HEK293T (cell line): ENCODE measurements around the gene IFITM1.

Source experiments
- ARNT ChIP-seq: fragments of 450-650 bp; IDR thresholded peaks from 2 replicates; pipeline ENCODE4 v1.6.1; 2017; ENCODE audit warnings: mild to moderate bottlenecking
- BHLHE40 ChIP-seq: fragments of 450-650 bp; IDR thresholded peaks from 2 replicates; pipeline ENCODE4 v1.6.1; 2016; ENCODE audit warnings: mild to moderate bottlenecking, moderate library complexity, borderline replicate concordance
- ELF4 ChIP-seq: fragments of 450-650 bp; IDR thresholded peaks from 2 replicates; pipeline ENCODE4 v1.6.1; 2017; ENCODE audit warnings: antibody characterized with exemption
- FOXA1 ChIP-seq: fragments of 450-650 bp; IDR thresholded peaks from 2 replicates; pipeline ENCODE4 v1.6.1; 2016; ENCODE audit warnings: mild to moderate bottlenecking
- FOXK2 ChIP-seq: fragments of 450-650 bp; IDR thresholded peaks from 2 replicates; pipeline ENCODE4 v1.6.1; 2016; ENCODE audit warnings: mild to moderate bottlenecking
- FOXM1 ChIP-seq: fragments of 450-650 bp; IDR thresholded peaks from 2 replicates; pipeline ENCODE4 v1.6.1; 2017; ENCODE audit warnings: mild to moderate bottlenecking, borderline replicate concordance
- HDGF ChIP-seq: fragments of 450-650 bp; IDR thresholded peaks from 2 replicates; pipeline ENCODE4 v1.6.1; 2017; ENCODE audit warnings: antibody characterized with exemption, borderline replicate concordance
- LEF1 ChIP-seq: fragments of 450-650 bp; IDR thresholded peaks from 2 replicates; pipeline ENCODE4 v1.6.1; 2017; ENCODE audit warnings: mild to moderate bottlenecking, borderline replicate concordance
- NFRKB ChIP-seq: fragments of 450-650 bp; IDR thresholded peaks from 2 replicates; pipeline ENCODE4 v1.6.1; 2016; ENCODE audit warnings: mild to moderate bottlenecking, moderate library complexity
- SP1 ChIP-seq: fragments of 450-650 bp; IDR thresholded peaks from 2 replicates; pipeline ENCODE4 v1.6.1; 2017
- SUZ12 ChIP-seq: fragments of 450-650 bp; IDR thresholded peaks from 2 replicates; pipeline ENCODE4 v1.6.1; 2016; ENCODE audit warnings: mild to moderate bottlenecking
- TARDBP ChIP-seq: fragments of 450-650 bp; IDR thresholded peaks from 2 replicates; pipeline ENCODE4 v1.6.1; 2016
- ZNF384 ChIP-seq: fragments of 450-650 bp; IDR thresholded peaks from 2 replicates; pipeline ENCODE4 v1.6.1; 2016
- TF ChIP-seq, protein P1 (sequence below): fragments of 450-650 bp; IDR thresholded peaks from 2 replicates; pipeline ENCODE4 v1.6.1; 2016

- TF ChIP-seq SUZ12 = no peak
- TF ChIP-seq TARDBP = no peak
- TF ChIP-seq SP1 = no peak
- TF ChIP-seq FOXA1 = no peak
- no peak for TF ChIP-seq ELF4
- no peak for TF ChIP-seq LEF1
- TF ChIP-seq FOXK2 = no peak
- TF ChIP-seq BHLHE40 = no peak
- TF ChIP-seq, protein P1, sequence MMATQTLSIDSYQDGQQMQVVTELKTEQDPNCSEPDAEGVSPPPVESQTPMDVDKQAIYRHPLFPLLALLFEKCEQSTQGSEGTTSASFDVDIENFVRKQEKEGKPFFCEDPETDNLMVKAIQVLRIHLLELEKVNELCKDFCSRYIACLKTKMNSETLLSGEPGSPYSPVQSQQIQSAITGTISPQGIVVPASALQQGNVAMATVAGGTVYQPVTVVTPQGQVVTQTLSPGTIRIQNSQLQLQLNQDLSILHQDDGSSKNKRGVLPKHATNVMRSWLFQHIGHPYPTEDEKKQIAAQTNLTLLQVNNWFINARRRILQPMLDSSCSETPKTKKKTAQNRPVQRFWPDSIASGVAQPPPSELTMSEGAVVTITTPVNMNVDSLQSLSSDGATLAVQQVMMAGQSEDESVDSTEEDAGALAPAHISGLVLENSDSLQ = no peak
- no peak for TF ChIP-seq HDGF
- TF ChIP-seq FOXM1 = no peak
- TF ChIP-seq ARNT = no peak
- no peak for TF ChIP-seq NFRKB
- no peak for TF ChIP-seq ZNF384
Measured at GRCh38 chr11:288478-289397, 25.1 kb upstream of the IFITM1 start, which contains the start of gene PGGHG.
